ENCODE results near the gene ZNRD2.

The ZNRD2 gene

GRCh38 chr11:65584723-65585171, 14.5 kb downstream of the ZNRD2 start:
- H3K27ac ChIP-seq (ENCODE audit: low read depth, low read length) = no peak overlapping the region
- no peak overlapping the region for H3K9ac ChIP-seq (ENCODE audit: low read depth, low read length)
- peak overlapping the region; percentile 4; the same call in 1 of the 2 replicates for H3K4me3 ChIP-seq (ENCODE audit: low read depth, low read length)
- H3K36me3 ChIP-seq (ENCODE audit: control insufficient read depth, insufficient read depth, low read length) = no peaks in the 10 kb centered on the region
- H3K4me1 ChIP-seq (ENCODE audit: control insufficient read depth, insufficient read depth, low read length) = no peaks in the 10 kb centered on the region; the same call in 1 of the 2 replicates
- peaks cover 56% of the 10 kb centered on the region for H3K27me3 ChIP-seq (ENCODE audit: control insufficient read depth, insufficient read depth, low read length)
- H3K9me3 ChIP-seq (ENCODE audit: control insufficient read depth, insufficient read depth, low read length) = no peaks in the 10 kb centered on the region

- Histone ChIP-seq H3K9me3 (ENCODE audit: control insufficient read depth, insufficient read depth, low read length) (no peaks in the 10 kb centered on the region), H3K36me3 (ENCODE audit: control insufficient read depth, insufficient read depth, low read length) (no peaks in the 10 kb centered on the region), H3K27ac (ENCODE audit: low read depth, low read length) (no peak overlapping the region), H3K4me3 (ENCODE audit: low read depth, low read length) (no peak overlapping the region; the same call in 1 of the 2 replicates), H3K4me1 (ENCODE audit: control insufficient read depth, insufficient read depth, low read length) (no peaks in the 10 kb centered on the region; the same call in 1 of the 2 replicates), H3K27me3 (ENCODE audit: control insufficient read depth, insufficient read depth, low read length) (peaks cover 63% of the 10 kb centered on the region), H3K9ac (ENCODE audit: low read depth, low read length) (no peak overlapping the region)
Observed at GRCh38 chr11:65585396-65586246, 15.3 kb downstream of the ZNRD2 start.

GRCh38 chr11:65586247-65586630, 16.0 kb downstream of the ZNRD2 start:
- H3K9ac ChIP-seq (ENCODE audit: low read depth, low read length) = no peak overlapping the region

GRCh38 chr11:65586676-65587075, 16.4 kb downstream of the ZNRD2 start:
- Histone ChIP-seq H3K9me3 (ENCODE audit: control insufficient read depth, insufficient read depth, low read length) (no peaks in the 10 kb centered on the region), H3K4me3 (ENCODE audit: low read depth, low read length) (no peak overlapping the region), H3K36me3 (ENCODE audit: control insufficient read depth, insufficient read depth, low read length) (no peaks in the 10 kb centered on the region), H3K27ac (ENCODE audit: low read depth, low read length) (no peak overlapping the region), H3K27me3 (ENCODE audit: control insufficient read depth, insufficient read depth, low read length) (peaks cover 73% of the 10 kb centered on the region), H3K9ac (ENCODE audit: low read depth, low read length) (no peak overlapping the region), H3K4me1 (ENCODE audit: control insufficient read depth, insufficient read depth, low read length) (no peaks in the 10 kb centered on the region; the same call in 1 of the 2 replicates)

More at GRCh38 chr11:65586247-65586630, 16.0 kb downstream of the ZNRD2 start:
- no peaks in the 10 kb centered on the region for H3K36me3 ChIP-seq (ENCODE audit: control insufficient read depth, insufficient read depth, low read length)
- no peaks in the 10 kb centered on the region for H3K9me3 ChIP-seq (ENCODE audit: control insufficient read depth, insufficient read depth, low read length)
- no peaks in the 10 kb centered on the region; the same call in 1 of the 2 replicates for H3K4me1 ChIP-seq (ENCODE audit: control insufficient read depth, insufficient read depth, low read length)
- no peak overlapping the region for H3K4me3 ChIP-seq (ENCODE audit: low read depth, low read length)
- peaks cover 69% of the 10 kb centered on the region for H3K27me3 ChIP-seq (ENCODE audit: control insufficient read depth, insufficient read depth, low read length)
- H3K27ac ChIP-seq (ENCODE audit: low read depth, low read length) = no peak overlapping the region

GRCh38 chr11:65588199-65589054, 18.1 kb downstream of the ZNRD2 start:
- no peak overlapping the region for H3K4me3 ChIP-seq (ENCODE audit: low read depth, low read length)
- no peaks in the 10 kb centered on the region for H3K9me3 ChIP-seq (ENCODE audit: control insufficient read depth, insufficient read depth, low read length)
- peaks cover 78% of the 10 kb centered on the region for H3K27me3 ChIP-seq (ENCODE audit: control insufficient read depth, insufficient read depth, low read length)
- no peak overlapping the region for H3K9ac ChIP-seq (ENCODE audit: low read depth, low read length)
- H3K27ac ChIP-seq (ENCODE audit: low read depth, low read length) = no peak overlapping the region
- H3K4me1 ChIP-seq (ENCODE audit: control insufficient read depth, insufficient read depth, low read length) = peaks cover 3% of the 10 kb centered on the region; the same call in 1 of the 2 replicates
- no peaks in the 10 kb centered on the region for H3K36me3 ChIP-seq (ENCODE audit: control insufficient read depth, insufficient read depth, low read length)

GRCh38 chr11:65589444-65590239, 19.4 kb downstream of the ZNRD2 start:
- Histone ChIP-seq H3K9me3 (ENCODE audit: control insufficient read depth, insufficient read depth, low read length) (no peaks in the 10 kb centered on the region), H3K27me3 (ENCODE audit: control insufficient read depth, insufficient read depth, low read length) (peaks cover 72% of the 10 kb centered on the region), H3K4me1 (ENCODE audit: control insufficient read depth, insufficient read depth, low read length) (peaks cover 3% of the 10 kb centered on the region; the same call in 1 of the 2 replicates), H3K4me3 (ENCODE audit: low read depth, low read length) (no peak overlapping the region), H3K27ac (ENCODE audit: low read depth, low read length) (no peak overlapping the region), H3K36me3 (ENCODE audit: control insufficient read depth, insufficient read depth, low read length) (no peaks in the 10 kb centered on the region), H3K9ac (ENCODE audit: low read depth, low read length) (no peak overlapping the region)

- no peaks in the 10 kb centered on the region for H3K9me3 ChIP-seq (ENCODE audit: control insufficient read depth, insufficient read depth, low read length)
- peaks cover 3% of the 10 kb centered on the region; the same call in 1 of the 2 replicates for H3K4me1 ChIP-seq (ENCODE audit: control insufficient read depth, insufficient read depth, low read length)
- no peaks in the 10 kb centered on the region for H3K36me3 ChIP-seq (ENCODE audit: control insufficient read depth, insufficient read depth, low read length)
- no peak overlapping the region for H3K9ac ChIP-seq (ENCODE audit: low read depth, low read length)
- no peak overlapping the region for H3K4me3 ChIP-seq (ENCODE audit: low read depth, low read length)
- peaks cover 65% of the 10 kb centered on the region for H3K27me3 ChIP-seq (ENCODE audit: control insufficient read depth, insufficient read depth, low read length)
- H3K27ac ChIP-seq (ENCODE audit: low read depth, low read length) = no peak overlapping the region
Observed at GRCh38 chr11:65590240-65590738, 20.0 kb downstream of the ZNRD2 start.

GRCh38 chr11:65591939-65592857, 21.9 kb downstream of the ZNRD2 start:
- peaks cover 3% of the 10 kb centered on the region; the same call in 1 of the 2 replicates for H3K4me1 ChIP-seq (ENCODE audit: control insufficient read depth, insufficient read depth, low read length)
- no peaks in the 10 kb centered on the region for H3K36me3 ChIP-seq (ENCODE audit: control insufficient read depth, insufficient read depth, low read length)
- peak overlapping the region; percentile 66 for H3K4me3 ChIP-seq (ENCODE audit: low read depth, low read length)
- H3K9me3 ChIP-seq (ENCODE audit: control insufficient read depth, insufficient read depth, low read length) = no peaks in the 10 kb centered on the region
- H3K27ac ChIP-seq (ENCODE audit: low read depth, low read length) = peak overlapping the region; percentile 20
- peaks cover 50% of the 10 kb centered on the region for H3K27me3 ChIP-seq (ENCODE audit: control insufficient read depth, insufficient read depth, low read length)
- no peak overlapping the region for H3K9ac ChIP-seq (ENCODE audit: low read depth, low read length)

- H3K4me3 ChIP-seq (ENCODE audit: low read depth, low read length) = peak overlapping the region; percentile 66
- H3K27ac ChIP-seq (ENCODE audit: low read depth, low read length) = no peak overlapping the region
- H3K27me3 ChIP-seq (ENCODE audit: control insufficient read depth, insufficient read depth, low read length) = peaks cover 43% of the 10 kb centered on the region
- no peak overlapping the region for H3K9ac ChIP-seq (ENCODE audit: low read depth, low read length)
- no peaks in the 10 kb centered on the region for H3K9me3 ChIP-seq (ENCODE audit: control insufficient read depth, insufficient read depth, low read length)
- H3K36me3 ChIP-seq (ENCODE audit: control insufficient read depth, insufficient read depth, low read length) = peaks cover 2% of the 10 kb centered on the region; the same call in 1 of the 2 replicates
- H3K4me1 ChIP-seq (ENCODE audit: control insufficient read depth, insufficient read depth, low read length) = peaks cover 3% of the 10 kb centered on the region; the same call in 1 of the 2 replicates
Observed at GRCh38 chr11:65592858-65593517, 22.7 kb downstream of the ZNRD2 start.
